CD14-positive monocyte (primary cell): ENCODE results near the gene SIAH3. TPM values are rescaled to one million over a fixed set of nuclear protein-coding genes. Genes with fewer than 3 reads are reported as not detected.

ENCODE experiments used
- DNase-seq, 3 donors: peaks; one replicate each; pipeline ENCODE4 v3.0.0-alpha.2; 2011 to 2022
- H2AFZ ChIP-seq: 2 replicates; pipeline ENCODE4 v1.6.0; 2012; ENCODE audit warnings: mild to moderate bottlenecking, low read depth, low read length, inconsistent platforms; ENCODE audit not compliant: insufficient read depth, poor library complexity, severe bottlenecking
- H3K27ac ChIP-seq, 2 donors: 1 replicate in 1 of 2; 2 replicates in 1 of 2; pipeline ENCODE4 v1.5.1; 2012 to 2013; ENCODE audit warnings: low read length in 2 of 2, control low read depth in 1 of 2, inconsistent platforms in 1 of 2, low read depth in 1 of 2, mild to moderate bottlenecking in 1 of 2
- H3K27me3 ChIP-seq, 2 donors: one replicate each; pipeline versions ENCODE4 v1.6.0 to v1.6.1; 2011 to 2013; ENCODE audit warnings: low read length in 2 of 2; ENCODE audit not compliant: control insufficient read depth in 2 of 2, insufficient read depth in 2 of 2
- H3K36me3 ChIP-seq, 2 donors: replicated peaks in 1 of 2; 1 replicate in 1 of 2; 2 replicates in 1 of 2; pipeline versions ENCODE4 v1.5.1 to v1.6.1; 2012 to 2013; ENCODE audit warnings: low read length in 2 of 2, control low read depth in 1 of 2, inconsistent platforms in 1 of 2, mild to moderate bottlenecking in 1 of 2; ENCODE audit not compliant: insufficient read depth in 2 of 2, control insufficient read depth in 1 of 2
- H3K4me1 ChIP-seq, 2 donors: 1 replicate in 1 of 2; 2 replicates in 1 of 2; pipeline versions ENCODE4 v1.5.1 to v1.6.1; 2012 to 2013; ENCODE audit warnings: low read length in 2 of 2, control low read depth in 1 of 2, inconsistent platforms in 1 of 2, mild to moderate bottlenecking in 1 of 2, moderate library complexity in 1 of 2; ENCODE audit not compliant: insufficient read depth in 2 of 2, control insufficient read depth in 1 of 2
- H3K4me2 ChIP-seq: replicated peaks from 2 replicates; pipeline ENCODE3; 2012; ENCODE audit warnings: low read length, moderate library complexity, mild to moderate bottlenecking; ENCODE audit not compliant: poor library complexity, severe bottlenecking; ENCODE audit errors: extremely low read depth
- H3K4me3 ChIP-seq, 3 experiments: fragments of 200-600 bp in 1 of 3; sonication (generic) in 1 of 3; replicated peaks in 1 of 3; 1 replicate in 2 of 3; 2 replicates in 1 of 3; pipeline ENCODE4 v1.5.1; 2011 to 2013; ENCODE audit warnings: low read length in 3 of 3, mild to moderate bottlenecking in 3 of 3, control low read depth in 2 of 3, low read depth in 2 of 3, inconsistent platforms in 1 of 3, moderate library complexity in 1 of 3
- H3K79me2 ChIP-seq: 2 replicates; pipeline ENCODE4 v1.6.0; 2012; ENCODE audit warnings: mild to moderate bottlenecking, control low read depth, inconsistent platforms, low read length, moderate library complexity; ENCODE audit not compliant: insufficient read depth
- H3K9ac ChIP-seq: 2 replicates; pipeline ENCODE4 v1.6.0; 2017; ENCODE audit warnings: low read length, mild to moderate bottlenecking; ENCODE audit not compliant: insufficient read depth, poor library complexity, severe bottlenecking
- H3K9me3 ChIP-seq, 2 donors: replicated peaks in 1 of 2; 1 replicate in 1 of 2; 2 replicates in 1 of 2; pipeline versions ENCODE4 v1.5.1 to v1.6.1; 2012 to 2013; ENCODE audit warnings: low read length in 2 of 2, control low read depth in 1 of 2; ENCODE audit not compliant: control insufficient read depth in 1 of 2, insufficient read depth in 1 of 2
- H4K20me1 ChIP-seq: 2 replicates; pipeline ENCODE4 v1.6.0; 2012; ENCODE audit warnings: mild to moderate bottlenecking, low read length, control low read depth, moderate library complexity; ENCODE audit not compliant: insufficient read depth
- H3K27ac Mint-ChIP-seq, 7 donors: one replicate each; pipeline ENCODE4 v1.8.0; 2020; ENCODE audit warnings: mild to moderate bottlenecking in 7 of 7, mixed read lengths in 7 of 7, moderate library complexity in 6 of 7, inconsistent platforms in 2 of 7
- H3K27me3 Mint-ChIP-seq, 3 donors: one replicate each; pipeline ENCODE4 v1.8.0; 2021 to 2022; ENCODE audit warnings: low read depth in 3 of 3, mild to moderate bottlenecking in 3 of 3, mixed read lengths in 3 of 3, moderate library complexity in 3 of 3, inconsistent platforms in 1 of 3
- H3K36me3 Mint-ChIP-seq, 2 donors: one replicate each; pipeline ENCODE4 v1.8.0; 2020; ENCODE audit warnings: mixed read lengths in 2 of 2, inconsistent platforms in 1 of 2, mild to moderate bottlenecking in 1 of 2
- H3K4me1 Mint-ChIP-seq: one replicate; pipeline ENCODE4 v1.8.0; 2020; ENCODE audit warnings: mild to moderate bottlenecking, mixed read lengths
- H3K4me3 Mint-ChIP-seq, 2 donors: one replicate each; pipeline ENCODE4 v1.8.0; 2020; ENCODE audit warnings: mild to moderate bottlenecking in 2 of 2, mixed read lengths in 2 of 2, moderate library complexity in 1 of 2
- H3K9me3 Mint-ChIP-seq, 7 donors: one replicate each; pipeline ENCODE4 v1.8.0; 2020 to 2022; ENCODE audit warnings: mixed read lengths in 7 of 7, mild to moderate bottlenecking in 6 of 7, moderate library complexity in 6 of 7, inconsistent platforms in 2 of 7
- WGBS: methylation state at CpG from one replicate; pipeline ENCODE4 v1.1.5; 2013; ENCODE audit warnings: missing lambda C conversion rate; ENCODE audit not compliant: insufficient coverage; 5-methylcytosine and 5-hydroxymethylcytosine counted together
- intact Hi-C, 2 donors: fragments of 100-400 bp; cut with micrococcal nuclease; formaldehyde crosslinking; loops; one replicate each; pipeline versions ENCODE4 v1.15.0 to v1.15.1; 2023
- polyA plus RNA-seq, 3 donors: library from polyadenylated mRNA; depleted of rRNA in 1 of 3; unstranded in 2 of 3; stranded (reverse) in 1 of 3; fragments of 300-500 nt in 2 of 3; fragments of >200 nt in 1 of 3; fragmentation: Illumina TruSeq in 2 of 3; gene quantifications; 1 replicate in 2 of 3; 2 replicates in 1 of 3; pipeline ENCODE4 v1.2.3, GENCODE V29; 2012 to 2021
- TF ChIP-seq, protein P1 (sequence below): fragments of 200-600 bp; IDR thresholded peaks from one replicate; pipeline ENCODE4 v1.8.0; 2022; ENCODE audit warnings: antibody characterized with exemption, mild to moderate bottlenecking

SIAH3 gene
- polyA plus RNA-seq, 3 donors = not detected

DNA sequence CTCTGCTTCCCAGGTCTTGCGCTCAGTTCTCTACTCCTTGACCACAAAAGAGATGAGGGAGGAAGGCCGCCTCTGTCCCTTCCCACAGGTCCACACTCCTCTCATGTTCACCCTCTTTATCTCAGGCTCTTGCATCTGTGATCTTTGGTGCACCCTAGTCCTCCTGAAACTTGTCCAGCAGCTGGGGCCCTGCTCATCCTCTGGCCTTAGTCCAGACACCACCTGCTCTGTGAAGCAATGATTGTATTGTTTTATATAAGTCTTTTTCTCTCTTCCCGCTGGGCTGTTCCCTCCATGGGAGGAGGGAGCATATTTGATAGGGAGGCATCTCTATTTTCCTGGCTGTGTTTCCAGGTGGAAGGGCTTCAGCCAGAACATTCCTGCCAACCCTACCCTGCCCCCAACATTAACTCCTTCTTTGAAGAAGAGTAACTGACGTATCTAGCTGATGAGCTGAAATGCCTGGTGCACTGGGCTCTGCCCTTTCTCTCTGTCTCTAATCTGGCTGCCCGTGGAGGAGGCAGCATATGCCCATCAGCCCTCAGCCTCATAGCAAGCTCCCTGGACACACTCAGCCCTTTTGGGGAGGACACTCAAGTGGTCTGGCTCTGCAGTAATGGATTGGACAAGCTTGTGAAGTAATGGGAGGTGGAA, 38.2 kb upstream of the SIAH3 start:
- peaks cover 0 to 8% (median 0%) of the 10 kb centered on the region in 3 donors for H3K27me3 Mint-ChIP-seq
- DNase-seq = no peak
- TF ChIP-seq, protein P1, sequence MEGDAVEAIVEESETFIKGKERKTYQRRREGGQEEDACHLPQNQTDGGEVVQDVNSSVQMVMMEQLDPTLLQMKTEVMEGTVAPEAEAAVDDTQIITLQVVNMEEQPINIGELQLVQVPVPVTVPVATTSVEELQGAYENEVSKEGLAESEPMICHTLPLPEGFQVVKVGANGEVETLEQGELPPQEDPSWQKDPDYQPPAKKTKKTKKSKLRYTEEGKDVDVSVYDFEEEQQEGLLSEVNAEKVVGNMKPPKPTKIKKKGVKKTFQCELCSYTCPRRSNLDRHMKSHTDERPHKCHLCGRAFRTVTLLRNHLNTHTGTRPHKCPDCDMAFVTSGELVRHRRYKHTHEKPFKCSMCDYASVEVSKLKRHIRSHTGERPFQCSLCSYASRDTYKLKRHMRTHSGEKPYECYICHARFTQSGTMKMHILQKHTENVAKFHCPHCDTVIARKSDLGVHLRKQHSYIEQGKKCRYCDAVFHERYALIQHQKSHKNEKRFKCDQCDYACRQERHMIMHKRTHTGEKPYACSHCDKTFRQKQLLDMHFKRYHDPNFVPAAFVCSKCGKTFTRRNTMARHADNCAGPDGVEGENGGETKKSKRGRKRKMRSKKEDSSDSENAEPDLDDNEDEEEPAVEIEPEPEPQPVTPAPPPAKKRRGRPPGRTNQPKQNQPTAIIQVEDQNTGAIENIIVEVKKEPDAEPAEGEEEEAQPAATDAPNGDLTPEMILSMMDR = no peak
- peak overlapping the region in 1 of 7 donors; percentile 38 for H3K27ac Mint-ChIP-seq
- no peaks in the 10 kb centered on the region for H3K9me3 ChIP-seq
- WGBS = 100% methylated on average over 1 of the region's 5 CpGs
- no peaks in the 10 kb centered on the region for H3K79me2 ChIP-seq
- H4K20me1 ChIP-seq = no peaks in the 10 kb centered on the region
- no peak overlapping the region for H3K27ac ChIP-seq
- no peaks in the 10 kb centered on the region for H3K36me3 ChIP-seq
- no peak overlapping the region for H3K4me3 ChIP-seq
- no peaks in the 10 kb centered on the region for H3K4me1 ChIP-seq
- H3K9me3 Mint-ChIP-seq = no peaks in the 10 kb centered on the region
- H3K9ac ChIP-seq = no peak overlapping the region
- H3K4me2 ChIP-seq = no peak overlapping the region
- no peaks in the 10 kb centered on the region for H3K4me1 Mint-ChIP-seq
- H3K27me3 ChIP-seq = no peaks in the 10 kb centered on the region
- no peak overlapping the region for H3K4me3 Mint-ChIP-seq
- H2AFZ ChIP-seq = no peak overlapping the region
- H3K36me3 Mint-ChIP-seq = no peaks in the 10 kb centered on the region
- intact Hi-C loops = no loop called here

DNA sequence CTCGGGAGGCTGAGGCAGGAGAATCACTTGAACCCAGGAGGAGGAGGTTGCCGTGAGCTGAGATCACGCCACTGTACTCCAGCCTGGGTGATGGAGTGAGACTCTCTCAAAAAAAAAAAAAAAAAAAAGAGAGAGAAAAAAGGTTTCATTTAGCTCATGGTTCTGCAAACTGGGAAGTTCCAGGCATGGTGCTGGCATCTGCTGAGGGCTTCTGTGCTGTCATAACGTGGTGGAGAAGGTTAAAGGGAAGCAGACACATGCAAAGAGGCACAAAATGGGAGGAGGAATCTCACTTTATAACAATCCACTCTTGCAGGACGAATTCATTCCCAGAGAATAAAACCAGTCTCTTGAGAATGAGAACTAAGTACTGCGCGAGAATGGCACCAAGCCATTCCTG, 34.9 kb upstream of the SIAH3 start:
- TF ChIP-seq, protein P1 = no peak
- Histone ChIP-seq H3K4me2 (no peak overlapping the region), H3K36me3 (no peaks in the 10 kb centered on the region), H3K4me1 (no peaks in the 10 kb centered on the region), H3K9ac (no peak overlapping the region), H3K79me2 (no peaks in the 10 kb centered on the region), H2AFZ (no peak overlapping the region), H3K9me3 (no peaks in the 10 kb centered on the region), H3K27ac (no peak overlapping the region), H3K27me3 (no peaks in the 10 kb centered on the region), H4K20me1 (no peaks in the 10 kb centered on the region), H3K4me3 (no peak overlapping the region)
- Mint-ChIP-seq H3K4me3 (no peak overlapping the region), H3K36me3 (no peaks in the 10 kb centered on the region), H3K27me3 (peaks cover 0 to 4% (median 0%) of the 10 kb centered on the region in 3 donors), H3K9me3 (no peaks in the 10 kb centered on the region), H3K4me1 (no peaks in the 10 kb centered on the region), H3K27ac (peak overlapping the region in 1 of 7 donors; percentile 43)
- 94% methylated on average over 3 of the region's 7 CpGs for WGBS
- no peak for DNase-seq
- intact Hi-C loops = no loop called here
